GM10266 (cell line): ENCODE results near the gene TYW5.
A peak's percentile ranks its signal among the peaks of the same experiment; 100 is the strongest.

ENCODE experiments used
- DNase-seq: peaks from one replicate; pipeline ENCODE4 v3.0.0; 2012; ENCODE audit errors: extremely low spot score
- TF ChIP-seq, protein P1 (sequence below): IDR thresholded peaks from 2 replicates; pipeline ENCODE4 v1.5.1; 2012; ENCODE audit warnings: mild to moderate bottlenecking, low read depth; ENCODE audit not compliant: control insufficient read depth, insufficient read depth; ENCODE audit errors: missing control alignments

The TYW5 gene

DNA sequence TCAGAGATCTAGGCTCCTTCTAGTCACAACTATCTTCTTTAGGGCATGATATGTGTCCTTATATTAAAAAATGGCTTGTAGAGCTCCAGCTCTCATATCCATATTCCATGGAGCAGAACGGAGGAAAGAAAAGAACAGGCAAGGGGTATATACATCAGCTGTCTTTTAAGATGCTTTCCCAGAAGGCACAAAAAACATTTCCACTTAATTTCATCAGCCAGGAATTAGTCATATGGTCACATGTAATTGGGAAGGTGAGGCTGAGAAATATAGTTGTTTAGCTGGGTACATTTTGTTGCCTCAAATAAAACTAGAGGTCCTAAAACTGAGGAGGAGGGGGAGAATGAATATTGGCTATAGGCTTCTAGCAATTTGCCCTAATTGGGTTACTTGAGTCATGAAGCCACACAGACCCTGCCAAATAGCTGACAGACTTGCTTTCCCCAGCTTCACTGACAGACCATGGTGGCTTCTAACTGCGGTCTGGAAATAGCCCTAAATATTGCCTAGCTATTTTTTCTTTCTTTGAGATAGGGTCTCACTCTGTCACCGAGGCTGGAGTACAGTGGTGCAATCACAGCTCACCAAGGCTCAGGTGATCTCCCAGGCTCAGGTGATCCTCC, 20.1 kb upstream of the TYW5 start:
- DNase-seq: no peak
- TF ChIP-seq, protein P1, sequence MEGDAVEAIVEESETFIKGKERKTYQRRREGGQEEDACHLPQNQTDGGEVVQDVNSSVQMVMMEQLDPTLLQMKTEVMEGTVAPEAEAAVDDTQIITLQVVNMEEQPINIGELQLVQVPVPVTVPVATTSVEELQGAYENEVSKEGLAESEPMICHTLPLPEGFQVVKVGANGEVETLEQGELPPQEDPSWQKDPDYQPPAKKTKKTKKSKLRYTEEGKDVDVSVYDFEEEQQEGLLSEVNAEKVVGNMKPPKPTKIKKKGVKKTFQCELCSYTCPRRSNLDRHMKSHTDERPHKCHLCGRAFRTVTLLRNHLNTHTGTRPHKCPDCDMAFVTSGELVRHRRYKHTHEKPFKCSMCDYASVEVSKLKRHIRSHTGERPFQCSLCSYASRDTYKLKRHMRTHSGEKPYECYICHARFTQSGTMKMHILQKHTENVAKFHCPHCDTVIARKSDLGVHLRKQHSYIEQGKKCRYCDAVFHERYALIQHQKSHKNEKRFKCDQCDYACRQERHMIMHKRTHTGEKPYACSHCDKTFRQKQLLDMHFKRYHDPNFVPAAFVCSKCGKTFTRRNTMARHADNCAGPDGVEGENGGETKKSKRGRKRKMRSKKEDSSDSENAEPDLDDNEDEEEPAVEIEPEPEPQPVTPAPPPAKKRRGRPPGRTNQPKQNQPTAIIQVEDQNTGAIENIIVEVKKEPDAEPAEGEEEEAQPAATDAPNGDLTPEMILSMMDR: no peak

DNA sequence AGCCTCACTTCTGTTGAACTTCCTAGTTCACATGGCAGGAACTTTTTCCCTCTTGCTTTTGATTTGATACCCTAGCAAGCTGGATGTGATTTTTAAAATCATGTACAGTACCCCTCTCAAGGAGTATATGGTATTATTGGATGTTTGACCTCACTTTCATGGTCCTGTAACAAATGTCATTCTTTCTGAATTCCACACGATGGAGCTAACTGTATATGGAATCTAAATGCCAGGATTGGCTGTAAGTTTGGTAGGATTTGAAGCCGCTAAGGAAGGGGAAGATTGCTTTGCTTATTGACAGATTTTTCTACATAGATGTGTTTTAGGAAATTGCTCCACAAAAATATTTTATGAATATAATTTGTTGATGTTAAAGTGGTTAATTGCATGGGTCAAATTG, 18.4 kb upstream of the TYW5 start:
- DNase-seq: no peak
- TF ChIP-seq, protein P1: peak; percentile 48

- no peak for DNase-seq
- TF ChIP-seq, protein P1: no peak
Observed at GRCh38 chr2:199972088-199972626, 16.9 kb upstream of the TYW5 start.

GRCh38 chr2:199968126-199968525, 12.8 kb upstream of the TYW5 start:
- DNase-seq: no peak
- TF ChIP-seq, protein P1: no peak

GRCh38 chr2:199966976-199967375, 11.7 kb upstream of the TYW5 start:
- TF ChIP-seq, protein P1: no peak
- DNase-seq: no peak

GRCh38 chr2:199966405-199966804, 11.1 kb upstream of the TYW5 start:
- DNase-seq: no peak
- TF ChIP-seq, protein P1: no peak

- TF ChIP-seq, protein P1: no peak
- DNase-seq: no peak
Observed at GRCh38 chr2:199962203-199962602, 6.9 kb upstream of the TYW5 start.
